HG02678 (cell line): Measurements from ENCODE around the gene TMED10.

ENCODE experiments used
- ATAC-seq: cut with Tn5 transposase; IDR thresholded peaks from one replicate; pipeline ENCODE4 v1.9.1; 2021; ENCODE audit warnings: mild to moderate bottlenecking, moderate library complexity; ENCODE audit not compliant: unreplicated experiment

TMED10 gene

DNA sequence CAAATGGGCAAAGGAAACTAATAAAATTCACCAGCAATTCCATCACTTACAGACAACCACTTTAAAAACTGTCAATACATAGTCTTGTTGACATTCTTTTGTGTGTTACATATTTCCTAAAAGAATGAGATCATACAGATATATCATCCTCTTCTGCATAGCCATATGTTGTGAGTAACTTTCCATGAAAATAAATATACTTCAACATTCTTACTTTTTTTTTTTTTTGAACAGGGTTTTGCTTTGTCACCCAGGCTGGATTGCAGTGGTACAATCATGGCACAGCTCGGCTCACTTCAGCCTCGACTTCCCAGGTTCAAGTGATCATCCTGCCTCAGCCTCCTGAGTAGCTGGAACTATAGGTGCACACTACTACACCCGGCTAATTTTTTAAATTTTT is 86.1 kb downstream of the TMED10 start:
- ATAC-seq = no peak

DNA sequence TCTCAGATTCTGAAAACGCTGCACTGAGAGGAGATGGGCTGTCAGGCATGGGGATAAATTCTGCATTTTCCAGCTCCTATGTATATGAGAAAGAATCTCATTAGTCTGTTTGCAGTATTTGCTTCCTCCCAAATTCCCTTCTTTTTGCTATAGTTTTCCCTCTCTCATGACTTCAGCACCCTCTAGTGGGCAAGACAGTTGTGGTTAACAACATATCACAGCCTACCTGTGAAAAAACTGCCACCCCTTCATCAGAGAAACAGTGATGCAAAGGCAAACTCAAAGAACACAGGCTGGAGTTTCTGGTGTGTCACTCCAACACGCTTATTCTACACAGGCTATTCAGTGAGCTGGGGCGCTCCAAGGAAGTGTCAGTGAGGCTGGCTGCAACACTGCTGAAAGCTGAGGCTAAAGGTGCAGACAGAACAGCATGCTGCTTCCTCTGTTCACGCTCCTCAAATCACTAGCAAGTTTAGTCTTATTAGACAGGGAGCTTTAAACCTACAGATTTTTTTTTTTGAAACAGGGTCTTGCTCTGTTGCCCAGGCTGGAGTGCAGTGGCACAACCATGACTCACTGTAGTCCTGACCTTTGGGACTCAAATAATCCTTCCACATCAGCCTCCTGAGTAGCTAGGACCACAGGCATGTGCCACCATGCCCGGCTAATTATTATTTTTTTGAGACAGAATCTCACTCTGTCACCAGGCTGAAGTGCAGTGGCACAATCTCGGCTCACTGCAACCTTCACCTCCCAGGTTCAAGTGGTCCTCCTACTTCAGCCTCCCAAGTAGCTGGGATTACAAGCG is 87.6 kb downstream of the TMED10 start:
- no peak for ATAC-seq

DNA sequence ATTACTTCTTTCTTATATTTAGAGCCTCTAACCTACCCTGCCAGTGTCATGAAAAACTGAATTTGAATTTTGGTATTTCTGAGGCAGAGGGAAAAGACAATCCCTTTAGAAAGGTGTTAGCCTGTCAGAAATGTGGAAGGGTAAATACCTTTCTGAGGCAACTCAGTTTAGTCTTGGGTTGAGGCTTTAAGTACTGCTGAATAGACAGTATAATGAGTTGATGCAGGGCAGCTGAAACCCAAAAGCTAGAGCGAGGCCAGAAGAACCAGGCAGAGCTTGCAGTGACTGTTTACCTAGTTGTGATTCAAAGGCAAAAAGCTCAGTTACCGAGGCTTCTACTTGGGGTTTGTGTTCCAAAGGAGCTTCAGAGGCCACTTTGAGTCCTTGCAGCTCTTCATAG is 88.3 kb downstream of the TMED10 start:
- no peak for ATAC-seq

DNA sequence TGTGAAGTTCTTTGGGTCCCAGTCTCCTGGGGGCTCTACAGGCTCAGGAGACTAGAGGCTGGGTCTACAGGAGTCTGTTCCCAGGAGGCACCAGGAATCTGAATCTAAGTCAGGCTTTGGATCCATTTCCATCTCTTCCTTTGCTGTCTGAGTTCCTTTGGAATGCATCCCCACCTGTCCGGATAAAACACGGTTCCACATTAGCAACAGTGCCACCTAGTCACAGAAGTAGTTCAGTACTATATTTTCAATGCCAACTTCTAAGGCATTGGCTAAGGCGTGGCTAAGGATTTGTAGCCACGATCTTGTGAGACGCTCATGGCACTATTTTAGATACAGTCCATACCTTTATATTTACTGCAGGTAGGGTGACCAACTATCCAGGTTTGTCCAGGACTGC is 91.9 kb downstream of the TMED10 start:
- ATAC-seq = no peak

DNA sequence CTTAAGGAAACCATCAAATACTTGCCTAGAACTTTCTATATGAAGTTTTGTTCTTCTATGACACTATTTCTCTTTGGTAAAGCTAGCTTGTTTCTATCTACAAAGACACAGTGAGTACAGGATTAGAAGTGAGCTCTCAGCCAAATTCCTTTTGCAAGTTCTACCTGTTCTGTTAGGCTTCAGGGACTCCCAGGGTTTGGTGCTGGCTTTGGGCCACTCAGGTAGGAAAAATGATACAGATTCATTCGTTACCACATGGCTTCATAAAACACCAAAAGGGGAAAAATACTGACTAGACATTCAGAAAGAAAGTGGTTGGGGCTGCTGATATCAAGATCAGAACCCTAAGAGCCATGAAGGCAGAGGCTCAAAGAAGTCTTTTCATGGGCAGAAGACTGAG is 93.1 kb downstream of the TMED10 start:
- no peak for ATAC-seq

DNA sequence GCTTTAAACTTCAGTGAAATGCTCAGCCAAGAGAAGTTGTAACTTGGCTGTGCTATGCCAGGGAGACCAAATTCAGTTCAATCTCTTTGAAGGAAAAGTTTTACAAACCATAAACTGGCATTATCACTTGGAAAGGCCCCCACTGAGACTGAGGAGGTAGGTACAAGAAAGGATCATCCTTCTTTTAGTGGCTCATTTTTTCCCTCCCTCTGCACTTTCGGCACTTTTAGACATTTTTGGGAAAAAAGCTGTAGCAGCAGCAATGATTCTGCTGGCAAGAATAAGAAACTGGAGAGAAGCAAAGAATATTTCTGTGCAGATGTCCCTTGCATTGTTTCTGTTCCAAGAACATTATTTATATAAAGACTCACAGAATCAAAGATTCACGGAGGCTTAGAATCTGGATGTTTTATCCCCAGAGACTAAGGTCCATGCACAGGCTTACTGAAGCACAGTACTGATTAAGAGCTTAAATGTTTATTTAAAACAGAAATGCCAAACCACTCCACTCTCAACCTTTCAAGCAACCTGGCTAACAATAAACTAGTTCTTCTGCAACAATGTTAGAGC is 94.7 kb downstream of the TMED10 start:
- ATAC-seq = no peak
